Activated CD8-positive, alpha-beta T cell treated with anti-CD3 and anti-CD28 coated beads for 36 hours (primary cell): ENCODE measurements around the gene TTLL13. TPM values are rescaled to one million over a fixed set of nuclear protein-coding genes. Genes with fewer than 3 reads are reported as not detected.

ENCODE experiments used
- ATAC-seq: fragments of 200-7000 bp; cut with Tn5 transposase; one replicate; pipeline ENCODE4 v1.10.0; 2021; ENCODE audit warnings: mild to moderate bottlenecking, moderate library complexity
- CTCF ChIA-PET: fragments of 350-600 bp; sonication (Branson Sonifier 250); formaldehyde crosslinking; loops from one replicate; lab custom pipeline; 2021; ENCODE audit warnings: antibody characterized with exemption; lab: Charles Lee
- POLR2A ChIA-PET: fragments of 350-600 bp; sonication (Branson Sonifier 250); formaldehyde crosslinking; loops from one replicate; lab custom pipeline; 2021; ENCODE audit warnings: antibody characterized with exemption; lab: Charles Lee
- DNase-seq: peaks from one replicate; pipeline ENCODE4 v3.0.0-alpha.2; 2020
- H3K27ac Mint-ChIP-seq: one replicate; pipeline ENCODE4 v1.8.0; 2021; ENCODE audit warnings: mild to moderate bottlenecking, mixed read lengths
- H3K27me3 Mint-ChIP-seq: one replicate; pipeline ENCODE4 v1.8.0; 2021; ENCODE audit warnings: mixed read lengths
- H3K36me3 Mint-ChIP-seq: one replicate; pipeline ENCODE4 v1.8.0; 2021; ENCODE audit warnings: low read depth, mixed read lengths
- H3K4me1 Mint-ChIP-seq: one replicate; pipeline ENCODE4 v1.8.0; 2021; ENCODE audit warnings: low read depth, mixed read lengths
- H3K4me3 Mint-ChIP-seq: one replicate; pipeline ENCODE4 v1.8.0; 2021; ENCODE audit warnings: mild to moderate bottlenecking, moderate library complexity, mixed read lengths
- H3K9me3 Mint-ChIP-seq: one replicate; pipeline ENCODE4 v1.8.0; 2021; ENCODE audit warnings: mixed read lengths
- intact Hi-C: fragments of 100-400 bp; cut with micrococcal nuclease; formaldehyde crosslinking; loops from one replicate; pipeline ENCODE4 v1.10.0; 2022
- total RNA-seq, 2 experiments: library from RNA; stranded (reverse); gene quantifications; one replicate each; pipeline ENCODE4 v1.2.3, GENCODE V29; 2021
- TF ChIP-seq, protein P1 (sequence below): fragments of 200-600 bp; IDR thresholded peaks from one replicate; pipeline ENCODE4 v1.8.0; 2022; ENCODE audit warnings: antibody characterized with exemption, mild to moderate bottlenecking

The TTLL13 gene
- total RNA-seq, 2 experiments from 2014 or later, result 0.20 to 1.1 TPM

DNA sequence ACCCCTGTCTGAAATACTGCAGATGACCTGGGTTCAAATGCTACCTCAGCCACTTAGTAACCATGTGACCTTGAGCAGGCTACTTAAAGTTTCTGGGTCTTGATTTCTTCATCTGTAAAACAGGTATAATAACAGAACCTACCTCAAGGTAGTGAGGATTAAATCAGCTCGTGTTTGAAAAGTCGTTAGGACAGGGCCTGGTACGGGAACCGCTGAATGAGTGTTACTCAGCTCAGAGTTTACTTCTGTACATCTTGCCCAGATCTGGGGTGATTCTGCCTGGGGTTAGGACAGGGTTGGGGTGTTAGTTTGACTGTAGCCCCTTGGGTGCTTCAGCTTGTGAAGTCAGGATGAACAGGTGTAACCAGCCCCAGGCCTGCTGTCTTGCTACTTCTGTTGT lies 46.4 kb upstream of the TTLL13 start:
- Mint-ChIP-seq H3K9me3 (no peaks in the 10 kb centered on the region), H3K27ac (no peak overlapping the region), H3K36me3 (no peaks in the 10 kb centered on the region), H3K27me3 (no peaks in the 10 kb centered on the region), H3K4me3 (peak overlapping the region; percentile 68), H3K4me1 (peaks cover 15% of the 10 kb centered on the region)
- POLR2A ChIA-PET, result interaction anchor here (1.6 to 1.8 kb wide), 3 partner anchors 29 to 60 kb away, joined by 4 to 6 read pairs (median 6); partner anchors contain the start of genes CIB1 and GDPGP1
- no peak for DNase-seq
- CTCF ChIA-PET, result interaction anchor here (1.1 to 1.3 kb wide), 2 partner anchors 17 to 442 kb away, joined by 3 to 6 read pairs; no protein-coding TSS in a partner anchor
- intact Hi-C loops, result no loop called here
- ATAC-seq, result no peak
- TF ChIP-seq, protein P1, sequence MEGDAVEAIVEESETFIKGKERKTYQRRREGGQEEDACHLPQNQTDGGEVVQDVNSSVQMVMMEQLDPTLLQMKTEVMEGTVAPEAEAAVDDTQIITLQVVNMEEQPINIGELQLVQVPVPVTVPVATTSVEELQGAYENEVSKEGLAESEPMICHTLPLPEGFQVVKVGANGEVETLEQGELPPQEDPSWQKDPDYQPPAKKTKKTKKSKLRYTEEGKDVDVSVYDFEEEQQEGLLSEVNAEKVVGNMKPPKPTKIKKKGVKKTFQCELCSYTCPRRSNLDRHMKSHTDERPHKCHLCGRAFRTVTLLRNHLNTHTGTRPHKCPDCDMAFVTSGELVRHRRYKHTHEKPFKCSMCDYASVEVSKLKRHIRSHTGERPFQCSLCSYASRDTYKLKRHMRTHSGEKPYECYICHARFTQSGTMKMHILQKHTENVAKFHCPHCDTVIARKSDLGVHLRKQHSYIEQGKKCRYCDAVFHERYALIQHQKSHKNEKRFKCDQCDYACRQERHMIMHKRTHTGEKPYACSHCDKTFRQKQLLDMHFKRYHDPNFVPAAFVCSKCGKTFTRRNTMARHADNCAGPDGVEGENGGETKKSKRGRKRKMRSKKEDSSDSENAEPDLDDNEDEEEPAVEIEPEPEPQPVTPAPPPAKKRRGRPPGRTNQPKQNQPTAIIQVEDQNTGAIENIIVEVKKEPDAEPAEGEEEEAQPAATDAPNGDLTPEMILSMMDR, result no peak

DNA sequence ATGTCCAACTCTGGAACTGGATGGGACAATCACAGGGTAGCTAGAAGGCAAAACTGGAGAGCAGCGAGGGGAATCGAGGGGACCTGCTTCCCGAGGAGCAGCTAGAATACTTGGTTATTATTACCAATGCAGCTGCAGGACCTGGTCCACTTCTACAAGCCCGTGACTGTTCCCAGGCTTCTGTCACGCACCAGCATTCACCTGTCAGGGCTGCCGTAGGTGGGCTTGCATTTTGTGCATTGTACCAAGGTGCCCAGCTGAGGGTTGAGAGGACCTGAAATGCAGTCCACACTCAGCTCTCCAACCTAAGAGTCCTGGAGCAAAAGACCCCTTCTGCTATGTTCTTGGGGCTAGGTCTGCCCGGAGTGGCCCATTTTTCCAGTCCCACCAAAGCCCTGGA lies 45.9 kb upstream of the TTLL13 start:
- no peak overlapping the region for H3K27ac Mint-ChIP-seq
- CTCF ChIA-PET, result interaction anchor here (1.1 to 1.3 kb wide), 2 partner anchors 16 to 443 kb away, joined by 3 to 6 read pairs; no protein-coding TSS in a partner anchor
- DNase-seq (no peak), ATAC-seq (no peak)
- no peaks in the 10 kb centered on the region for H3K9me3 Mint-ChIP-seq
- H3K4me1 Mint-ChIP-seq, result peaks cover 15% of the 10 kb centered on the region
- POLR2A ChIA-PET, result interaction anchor here (1.7 to 1.8 kb wide), 2 partner anchors 30 to 61 kb away, joined by 4 to 6 read pairs; partner anchors contain the start of genes CIB1 and GDPGP1
- TF ChIP-seq, protein P1, result no peak
- H3K27me3 Mint-ChIP-seq, result no peaks in the 10 kb centered on the region
- H3K4me3 Mint-ChIP-seq, result no peak overlapping the region
- intact Hi-C loops, result no loop called here
- H3K36me3 Mint-ChIP-seq, result no peaks in the 10 kb centered on the region

DNA sequence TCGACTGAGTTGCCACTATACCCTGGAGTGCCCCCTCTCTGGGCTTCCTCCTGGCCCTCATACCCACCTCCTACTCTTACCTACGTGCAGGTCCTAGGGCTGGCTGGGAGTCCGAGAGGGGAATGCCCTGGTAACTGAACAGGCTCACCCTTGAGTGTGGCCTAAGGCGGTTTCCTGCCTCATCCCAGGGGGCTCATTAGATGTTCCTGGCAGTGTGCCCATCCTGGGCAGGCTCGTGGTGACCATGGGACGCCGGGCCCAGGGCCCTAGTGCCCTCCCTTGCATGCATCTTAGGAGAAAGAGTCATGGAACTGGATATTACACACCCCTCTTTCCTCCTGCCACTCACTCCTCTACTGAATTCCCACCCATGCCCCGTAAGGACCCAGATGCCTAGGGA lies 45.4 kb upstream of the TTLL13 start:
- intact Hi-C loops, result no loop called here
- TF ChIP-seq, protein P1, result no peak
- no peak for DNase-seq
- POLR2A ChIA-PET, result interaction anchor here (1.8 kb wide), 1 partner anchor 61 kb away, joined by 4 read pairs; no protein-coding TSS in a partner anchor
- no peak for ATAC-seq
- Mint-ChIP-seq H3K9me3 (no peaks in the 10 kb centered on the region), H3K4me1 (peaks cover 15% of the 10 kb centered on the region), H3K4me3 (no peak overlapping the region), H3K36me3 (no peaks in the 10 kb centered on the region), H3K27me3 (no peaks in the 10 kb centered on the region), H3K27ac (no peak overlapping the region)
- CTCF ChIA-PET, result interaction anchor here (0.8 to 1.5 kb wide), 3 partner anchors 17 to 38 kb away, joined by 3 to 4 read pairs (median 3); no protein-coding TSS in a partner anchor

DNA sequence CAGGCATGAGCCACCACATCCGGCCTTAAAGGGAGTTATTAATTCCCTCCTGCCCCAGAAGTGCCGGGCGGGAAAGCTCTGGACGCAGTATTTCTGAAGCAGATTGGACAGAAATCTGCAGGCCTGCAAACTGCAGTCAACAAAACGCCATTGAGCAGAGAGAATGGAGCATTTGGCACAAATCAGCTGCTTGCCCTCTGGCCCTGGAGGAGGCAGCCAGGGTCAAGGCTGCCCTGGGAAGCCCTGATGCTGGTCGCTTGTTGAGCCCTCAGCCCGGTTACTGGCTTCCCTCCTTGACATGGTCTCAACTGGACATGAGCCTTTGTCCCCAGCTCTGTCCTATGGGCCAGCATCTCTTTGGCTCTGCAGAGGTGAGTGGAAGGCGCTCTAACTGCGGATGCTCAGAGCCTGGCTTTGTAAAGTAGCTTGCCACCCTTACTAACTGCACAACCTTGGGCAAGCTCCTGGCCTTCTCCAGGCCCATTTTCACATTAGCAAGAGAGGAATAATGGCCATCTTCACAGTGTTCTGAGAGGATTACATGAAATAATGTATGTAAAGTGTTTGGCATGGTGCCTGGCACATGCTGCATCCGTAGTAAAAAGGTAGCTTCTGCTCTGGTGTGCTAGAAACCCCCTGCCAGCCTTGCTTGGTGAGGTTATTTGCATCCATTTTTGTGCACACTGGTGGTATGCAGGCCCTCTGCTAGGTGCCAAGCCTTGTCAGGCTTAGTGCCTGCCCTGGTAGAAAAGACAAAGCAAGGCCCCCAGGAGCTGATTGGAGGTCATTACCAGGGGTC lies 44.1 kb upstream of the TTLL13 start:
- TF ChIP-seq, protein P1, result no peak
- H3K36me3 Mint-ChIP-seq, result no peaks in the 10 kb centered on the region
- peaks cover 22% of the 10 kb centered on the region for H3K4me1 Mint-ChIP-seq
- H3K27me3 Mint-ChIP-seq, result no peaks in the 10 kb centered on the region
- no peaks in the 10 kb centered on the region for H3K9me3 Mint-ChIP-seq
- intact Hi-C loops, result no loop called here
- no peak overlapping the region for H3K27ac Mint-ChIP-seq
- DNase-seq (no peak), ATAC-seq (no peak)
- CTCF ChIA-PET, result interaction anchor here (1.0 to 1.5 kb wide), 2 partner anchors 19 to 39 kb away, joined by 3 to 4 read pairs; no protein-coding TSS in a partner anchor
- no peak overlapping the region for H3K4me3 Mint-ChIP-seq
- POLR2A ChIA-PET, result no interaction called here

DNA sequence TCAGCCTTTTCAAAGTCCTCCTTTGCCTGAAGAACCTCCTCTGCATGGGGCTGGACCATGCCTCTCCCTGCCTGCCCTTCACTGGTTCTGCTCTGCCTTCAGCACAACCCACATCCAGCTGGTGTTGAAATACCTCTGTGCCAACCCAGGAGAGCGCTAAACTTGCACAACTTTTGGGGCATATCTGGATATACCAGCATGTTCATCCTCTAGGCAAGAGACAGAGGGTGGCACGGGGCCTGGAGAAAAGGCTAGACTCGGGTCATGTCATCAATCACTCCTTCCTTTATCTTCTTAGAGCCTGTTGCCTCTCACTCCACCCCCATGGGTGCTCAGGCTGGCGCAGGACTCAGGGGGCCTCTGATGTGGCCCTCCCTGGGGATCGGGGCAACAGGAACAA lies 43.5 kb upstream of the TTLL13 start:
- ChIA-PET POLR2A (no interaction called here), CTCF (interaction anchor here (1.4 kb wide), 1 partner anchor 13 kb away, joined by 4 read pairs; no protein-coding TSS in a partner anchor)
- no peak for DNase-seq
- no peaks in the 10 kb centered on the region for H3K36me3 Mint-ChIP-seq
- H3K9me3 Mint-ChIP-seq, result no peaks in the 10 kb centered on the region
- intact Hi-C loops, result no loop called here
- no peak overlapping the region for H3K27ac Mint-ChIP-seq
- H3K4me1 Mint-ChIP-seq, result peaks cover 16% of the 10 kb centered on the region
- no peak overlapping the region for H3K4me3 Mint-ChIP-seq
- no peak for ATAC-seq
- no peaks in the 10 kb centered on the region for H3K27me3 Mint-ChIP-seq
- TF ChIP-seq, protein P1, result no peak
